GM10248 (cell line): ENCODE results near the gene ARMH3.

Experiments
- CTCF ChIA-PET: fragments of 300-600 bp; sonication (Branson Sonifier 250); formaldehyde crosslinking; extraction: SDS; loops from one replicate; lab custom pipeline; 2021; ENCODE audit warnings: antibody characterized with exemption; lab: Yijun Ruan, JAX
- POLR2A ChIA-PET: fragments of 350-650 bp; sonication (Branson Sonifier 250); formaldehyde crosslinking; extraction: SDS; loops from one replicate; lab custom pipeline; 2020; ENCODE audit warnings: antibody characterized with exemption; lab: Yijun Ruan, JAX
- DNase-seq: peaks from one replicate; pipeline ENCODE4 v3.0.0; 2012; ENCODE audit errors: extremely low spot score
- TF ChIP-seq, protein P1 (sequence below): IDR thresholded peaks from 2 replicates; pipeline ENCODE4 v1.5.1; 2012; ENCODE audit warnings: mild to moderate bottlenecking, low read depth; ENCODE audit errors: extremely low read depth, missing control alignments, control extremely low read depth

The ARMH3 gene

DNA sequence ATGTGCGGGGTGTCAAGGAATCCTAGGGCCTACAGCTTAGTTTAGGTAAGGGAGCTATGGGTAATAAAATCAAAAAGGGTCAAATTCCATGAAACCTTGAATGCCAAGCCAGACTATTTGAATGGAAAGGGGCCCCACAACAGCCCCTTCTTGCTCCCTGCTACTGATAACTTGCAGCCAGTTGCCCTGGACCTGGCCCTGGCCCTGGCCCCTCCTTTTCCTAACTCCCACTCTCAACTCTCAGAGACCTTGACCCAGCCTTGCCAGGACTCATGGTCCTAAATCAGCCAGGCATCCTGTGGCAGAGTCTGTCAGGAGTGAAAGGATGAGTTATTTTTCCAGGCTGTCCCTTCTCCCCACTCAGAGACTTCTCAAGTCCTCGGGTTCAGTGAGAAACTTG, 218.2 kb downstream of the ARMH3 start:
- ChIA-PET CTCF (interaction anchor here (0.8 to 22.9 kb wide), 15 partner anchors 11 to 297 kb away, joined by 3 to 831 read pairs (median 3); partner anchors contain the start of genes HPS6, NPM3 and OGA), POLR2A (no interaction called here)
- TF ChIP-seq, protein P1, sequence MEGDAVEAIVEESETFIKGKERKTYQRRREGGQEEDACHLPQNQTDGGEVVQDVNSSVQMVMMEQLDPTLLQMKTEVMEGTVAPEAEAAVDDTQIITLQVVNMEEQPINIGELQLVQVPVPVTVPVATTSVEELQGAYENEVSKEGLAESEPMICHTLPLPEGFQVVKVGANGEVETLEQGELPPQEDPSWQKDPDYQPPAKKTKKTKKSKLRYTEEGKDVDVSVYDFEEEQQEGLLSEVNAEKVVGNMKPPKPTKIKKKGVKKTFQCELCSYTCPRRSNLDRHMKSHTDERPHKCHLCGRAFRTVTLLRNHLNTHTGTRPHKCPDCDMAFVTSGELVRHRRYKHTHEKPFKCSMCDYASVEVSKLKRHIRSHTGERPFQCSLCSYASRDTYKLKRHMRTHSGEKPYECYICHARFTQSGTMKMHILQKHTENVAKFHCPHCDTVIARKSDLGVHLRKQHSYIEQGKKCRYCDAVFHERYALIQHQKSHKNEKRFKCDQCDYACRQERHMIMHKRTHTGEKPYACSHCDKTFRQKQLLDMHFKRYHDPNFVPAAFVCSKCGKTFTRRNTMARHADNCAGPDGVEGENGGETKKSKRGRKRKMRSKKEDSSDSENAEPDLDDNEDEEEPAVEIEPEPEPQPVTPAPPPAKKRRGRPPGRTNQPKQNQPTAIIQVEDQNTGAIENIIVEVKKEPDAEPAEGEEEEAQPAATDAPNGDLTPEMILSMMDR: no peak
- DNase-seq: no peak

GRCh38 chr10:101835362-101835761, 220.6 kb downstream of the ARMH3 start:
- ChIA-PET POLR2A (no interaction called here), CTCF (interaction anchor here (0.6 to 22.9 kb wide), 31 partner anchors 10 to 297 kb away, joined by 3 to 831 read pairs (median 4); partner anchors contain the start of genes ARMH3, HPS6, KCNIP2 and NPM3)
- TF ChIP-seq, protein P1: no peak
- DNase-seq: no peak

GRCh38 chr10:101834341-101834740, 221.6 kb downstream of the ARMH3 start:
- POLR2A ChIA-PET: no interaction called here

DNA sequence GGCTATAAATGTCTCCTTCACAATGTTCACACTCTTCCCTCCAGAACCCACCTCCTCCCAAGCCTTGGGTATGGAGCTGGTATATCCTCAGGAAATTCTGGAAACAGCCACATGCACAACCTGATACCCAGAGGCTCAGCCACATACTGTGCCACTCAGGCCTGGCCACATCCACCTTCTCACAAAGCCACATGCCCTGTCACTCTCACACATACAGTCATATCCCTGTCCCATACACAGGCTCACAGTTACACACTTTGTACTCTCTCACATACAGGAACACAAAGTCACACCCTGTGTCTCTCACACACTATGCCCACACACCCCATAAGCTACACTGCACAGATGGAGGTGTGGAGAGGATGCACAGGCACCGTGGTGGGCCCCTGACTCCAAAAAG, 222.5 kb downstream of the ARMH3 start:
- no peak for DNase-seq
- ChIA-PET CTCF (interaction anchor here (0.8 to 22.9 kb wide), 5 partner anchors 7 to 239 kb away, joined by 3 to 831 read pairs (median 33); partner anchors contain the start of genes HPS6 and KCNIP2), POLR2A (no interaction called here)
- TF ChIP-seq, protein P1: no peak

More at GRCh38 chr10:101834341-101834740, 221.6 kb downstream of the ARMH3 start:
- TF ChIP-seq, protein P1: no peak
- DNase-seq: no peak
- CTCF ChIA-PET: interaction anchor here (1.3 to 22.9 kb wide), 6 partner anchors 11 to 241 kb away, joined by 4 to 831 read pairs (median 39); partner anchors contain the start of genes HPS6, KCNIP2 and OGA

DNA sequence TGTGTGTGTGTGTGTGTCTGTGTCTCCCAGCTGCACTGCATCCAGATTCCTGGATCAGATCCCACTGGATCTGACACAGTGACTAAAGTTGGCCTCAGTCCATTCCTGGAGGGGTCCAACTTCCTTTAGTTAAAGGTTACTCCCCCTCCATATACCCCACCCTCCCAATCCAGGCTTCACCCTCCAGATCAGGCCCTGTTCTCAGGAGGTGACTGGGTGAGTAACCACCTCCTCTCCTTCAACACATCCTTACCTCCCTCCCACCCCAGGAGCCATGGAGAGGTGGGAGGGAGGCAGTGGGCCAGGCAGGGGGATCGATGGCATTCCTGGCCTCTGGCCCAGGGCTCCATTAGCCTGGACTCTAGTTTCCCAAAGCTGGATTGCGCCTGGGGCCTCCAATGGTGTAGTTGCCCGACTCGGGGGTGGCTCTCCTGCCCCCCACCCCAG, 223.6 kb downstream of the ARMH3 start:
- CTCF ChIA-PET: interaction anchor here (1.1 to 22.9 kb wide), 4 partner anchors 8 to 240 kb away, joined by 4 to 831 read pairs (median 258); partner anchors contain the start of genes HPS6 and KCNIP2
- POLR2A ChIA-PET: no interaction called here
- TF ChIP-seq, protein P1: no peak
- DNase-seq: no peak

- TF ChIP-seq, protein P1: no peak
- no peak for DNase-seq
- ChIA-PET POLR2A (no interaction called here), CTCF (interaction anchor here (4.3 to 22.9 kb wide), 3 partner anchors 9 to 241 kb away, joined by 33 to 831 read pairs (median 484); partner anchors contain the start of gene HPS6)
Observed at GRCh38 chr10:101831169-101831811, 224.7 kb downstream of the ARMH3 start.
